ENCODE results near the gene NOXA1.

NOXA1 gene

DNA sequence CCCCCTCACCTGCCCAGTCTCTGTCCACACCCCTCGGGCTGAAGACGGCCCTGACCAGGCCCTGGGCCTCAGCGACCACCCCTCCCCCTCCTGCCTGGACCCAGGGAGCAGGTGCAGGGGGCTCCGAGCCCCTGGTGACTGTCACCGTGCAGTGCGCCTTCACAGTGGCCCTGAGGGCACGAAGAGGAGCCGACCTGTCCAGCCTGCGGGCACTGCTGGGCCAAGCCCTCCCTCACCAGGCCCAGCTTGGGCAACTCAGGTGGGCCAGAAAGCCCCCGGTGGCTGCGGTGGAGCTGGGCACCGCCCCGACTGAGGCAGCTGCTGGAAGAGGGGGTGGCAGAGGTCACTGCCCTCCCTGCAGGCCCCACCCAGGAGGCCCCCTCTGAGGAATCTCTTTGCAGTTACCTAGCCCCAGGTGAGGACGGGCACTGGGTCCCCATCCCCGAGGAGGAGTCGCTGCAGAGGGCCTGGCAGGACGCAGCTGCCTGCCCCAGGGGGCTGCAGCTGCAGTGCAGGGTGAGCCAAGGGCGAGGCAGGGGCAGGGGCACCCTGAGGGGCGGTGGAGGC is 10.2 kb downstream of the NOXA1 start:
- H3K4me1 Mint-ChIP-seq (ENCODE audit: low read depth), result no peaks in the 10 kb centered on the region
- no peaks in the 10 kb centered on the region for H3K36me3 Mint-ChIP-seq (ENCODE audit: low read depth)
- H3K9me3 Mint-ChIP-seq, result no peaks in the 10 kb centered on the region
- H3K4me3 Mint-ChIP-seq, result no peak overlapping the region
- no peak for DNase-seq (ENCODE audit: low spot score)
- no peaks in the 10 kb centered on the region for H3K27me3 Mint-ChIP-seq (ENCODE audit: low read depth)
- no peak overlapping the region for H3K27ac Mint-ChIP-seq

DNA sequence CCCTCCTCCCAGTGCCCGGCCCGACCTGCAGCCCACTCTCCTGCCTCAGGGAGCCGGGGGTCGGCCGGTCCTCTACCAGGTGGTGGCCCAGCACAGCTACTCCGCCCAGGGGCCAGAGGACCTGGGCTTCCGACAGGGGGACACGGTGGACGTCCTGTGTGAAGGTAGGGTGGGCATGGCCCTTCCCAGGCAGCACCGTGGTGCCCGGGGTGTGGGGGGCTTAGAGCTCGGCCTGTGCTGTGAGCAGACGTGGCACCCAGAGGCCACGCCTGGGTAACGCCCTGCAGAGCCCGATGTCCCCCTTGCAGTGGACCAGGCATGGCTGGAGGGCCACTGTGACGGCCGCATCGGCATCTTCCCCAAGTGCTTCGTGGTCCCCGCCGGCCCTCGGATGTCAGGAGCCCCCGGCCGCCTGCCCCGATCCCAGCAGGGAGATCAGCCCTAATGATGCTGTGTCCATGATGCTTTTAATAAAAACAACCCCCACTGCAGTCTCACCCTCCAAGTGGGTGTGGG is 10.8 kb downstream of the NOXA1 start:
- no peaks in the 10 kb centered on the region for H3K4me1 Mint-ChIP-seq (ENCODE audit: low read depth)
- H3K36me3 Mint-ChIP-seq (ENCODE audit: low read depth), result no peaks in the 10 kb centered on the region
- H3K9me3 Mint-ChIP-seq, result no peaks in the 10 kb centered on the region
- DNase-seq (ENCODE audit: low spot score), result no peak
- H3K27me3 Mint-ChIP-seq (ENCODE audit: low read depth), result no peaks in the 10 kb centered on the region
- H3K27ac Mint-ChIP-seq, result no peak overlapping the region
- H3K4me3 Mint-ChIP-seq, result no peak overlapping the region

DNA sequence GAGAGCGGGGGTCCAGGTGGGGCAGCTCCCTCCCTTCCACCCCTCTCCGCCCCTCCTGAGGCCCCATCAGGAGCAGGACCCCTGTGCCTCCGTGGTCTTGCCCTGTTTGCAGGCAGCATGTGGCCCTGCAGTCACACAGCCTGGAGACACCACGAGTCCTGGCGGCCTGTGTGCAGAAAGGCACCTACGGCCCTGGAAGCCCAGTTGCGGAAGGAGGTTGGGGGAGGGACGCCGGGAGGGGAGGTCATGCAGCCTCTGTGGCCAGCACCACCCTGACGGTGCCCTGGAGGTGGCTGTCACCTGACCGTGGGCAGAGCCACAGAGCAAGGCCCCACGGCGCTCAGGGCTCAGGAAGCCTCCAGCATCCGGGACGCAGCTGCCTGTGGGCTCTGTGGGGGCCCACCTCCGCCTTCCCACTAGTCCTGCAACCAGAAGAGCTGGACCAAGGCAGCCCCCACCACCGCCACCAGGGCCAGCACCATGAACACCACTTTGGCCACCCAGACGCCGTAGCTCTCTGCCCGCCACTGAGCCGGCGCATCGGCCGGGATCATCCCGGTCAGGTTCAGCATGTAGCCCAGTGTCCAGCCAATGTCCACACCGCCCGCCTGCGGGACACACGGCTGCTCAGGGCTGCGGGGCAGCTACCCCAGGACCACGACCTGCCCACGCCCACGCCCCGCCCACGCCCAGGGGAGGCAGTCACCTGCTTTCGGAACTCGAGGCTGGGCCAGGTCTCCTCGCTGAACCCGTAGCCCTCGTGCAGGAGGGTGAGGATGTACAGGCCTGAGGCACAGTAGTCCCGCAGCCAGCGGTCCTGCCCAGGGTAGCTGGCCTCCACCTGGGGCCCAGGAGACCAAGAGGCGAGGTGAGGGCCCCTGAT is 11.5 kb downstream of the NOXA1 start:
- Mint-ChIP-seq H3K4me3 (no peak overlapping the region), H3K36me3 (ENCODE audit: low read depth) (no peaks in the 10 kb centered on the region), H3K4me1 (ENCODE audit: low read depth) (no peaks in the 10 kb centered on the region), H3K9me3 (no peaks in the 10 kb centered on the region), H3K27ac (no peak overlapping the region), H3K27me3 (ENCODE audit: low read depth) (peaks cover 3% of the 10 kb centered on the region)
- no peak for DNase-seq (ENCODE audit: low spot score)

DNA sequence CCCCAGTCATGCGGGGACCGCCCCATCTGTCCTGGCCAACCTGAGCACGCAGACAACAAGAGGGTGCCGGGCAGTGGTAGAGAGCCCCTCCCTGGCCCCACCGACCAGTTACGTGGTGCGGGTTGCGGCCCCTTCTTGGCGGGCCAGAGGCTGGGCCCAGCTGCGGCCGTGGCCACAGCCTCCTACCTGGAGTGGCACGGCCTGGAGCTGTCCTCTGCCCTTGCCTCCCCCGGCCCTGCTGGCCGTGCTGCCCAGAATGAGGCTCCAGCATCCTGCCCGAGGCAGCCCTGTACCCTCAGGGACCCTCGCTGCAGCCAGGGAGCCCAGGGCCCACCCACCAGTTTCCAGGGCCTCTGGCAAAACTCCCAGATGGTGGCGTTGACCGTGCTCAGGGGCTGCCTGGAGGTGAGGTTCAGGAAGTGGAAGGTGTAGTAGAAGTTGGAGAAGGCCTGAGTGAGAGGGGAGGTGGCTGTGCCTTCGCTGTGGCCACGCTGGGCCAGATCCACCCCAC is 12.2 kb downstream of the NOXA1 start:
- DNase-seq (ENCODE audit: low spot score), result no peak
- Mint-ChIP-seq H3K4me1 (ENCODE audit: low read depth) (no peaks in the 10 kb centered on the region), H3K27ac (no peak overlapping the region), H3K9me3 (no peaks in the 10 kb centered on the region), H3K27me3 (ENCODE audit: low read depth) (peaks cover 3% of the 10 kb centered on the region), H3K4me3 (no peak overlapping the region), H3K36me3 (ENCODE audit: low read depth) (no peaks in the 10 kb centered on the region)

DNA sequence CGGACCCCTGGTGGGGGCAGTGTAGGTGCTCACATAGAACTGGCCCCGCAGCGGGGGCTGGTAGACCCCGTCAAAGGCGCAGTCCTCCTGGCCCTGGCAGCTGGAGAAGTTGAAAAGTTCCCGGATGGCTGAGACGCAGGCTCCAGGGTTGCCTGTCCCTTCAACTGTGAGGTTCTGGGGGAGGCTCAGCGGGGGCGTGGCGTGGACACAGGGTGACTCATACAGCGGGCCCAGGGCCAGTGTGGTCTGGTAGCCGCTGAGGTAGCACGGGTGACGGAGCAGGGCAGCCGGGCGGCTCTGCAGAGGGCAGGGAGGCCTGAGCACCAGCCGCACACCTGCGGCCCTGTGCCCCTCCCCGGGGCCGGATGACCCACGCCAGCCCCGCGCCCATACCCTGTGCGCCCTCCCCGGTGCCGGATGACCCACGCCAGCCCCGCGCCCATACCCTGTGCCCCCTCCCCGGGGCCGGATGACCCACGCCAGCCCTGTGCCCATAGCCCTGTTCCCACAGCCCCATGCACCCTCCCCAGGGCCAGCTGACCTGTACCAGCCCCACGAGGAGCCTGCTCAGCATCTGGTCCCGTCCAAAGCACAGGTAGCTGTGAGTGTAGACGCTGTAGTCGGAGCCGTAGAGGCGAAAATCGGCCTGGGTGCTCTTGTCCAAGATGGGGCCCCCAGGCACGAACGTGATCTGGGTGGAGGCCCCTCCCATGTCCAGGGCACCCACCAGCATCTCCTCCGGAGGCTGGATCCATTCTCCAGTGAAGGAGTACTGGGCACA is 13.0 kb downstream of the NOXA1 start:
- H3K27ac Mint-ChIP-seq, result no peak overlapping the region
- H3K9me3 Mint-ChIP-seq, result no peaks in the 10 kb centered on the region
- peaks cover 3% of the 10 kb centered on the region for H3K27me3 Mint-ChIP-seq (ENCODE audit: low read depth)
- no peak overlapping the region for H3K4me3 Mint-ChIP-seq
- no peak for DNase-seq (ENCODE audit: low spot score)
- no peaks in the 10 kb centered on the region for H3K36me3 Mint-ChIP-seq (ENCODE audit: low read depth)
- H3K4me1 Mint-ChIP-seq (ENCODE audit: low read depth), result no peaks in the 10 kb centered on the region

DNA sequence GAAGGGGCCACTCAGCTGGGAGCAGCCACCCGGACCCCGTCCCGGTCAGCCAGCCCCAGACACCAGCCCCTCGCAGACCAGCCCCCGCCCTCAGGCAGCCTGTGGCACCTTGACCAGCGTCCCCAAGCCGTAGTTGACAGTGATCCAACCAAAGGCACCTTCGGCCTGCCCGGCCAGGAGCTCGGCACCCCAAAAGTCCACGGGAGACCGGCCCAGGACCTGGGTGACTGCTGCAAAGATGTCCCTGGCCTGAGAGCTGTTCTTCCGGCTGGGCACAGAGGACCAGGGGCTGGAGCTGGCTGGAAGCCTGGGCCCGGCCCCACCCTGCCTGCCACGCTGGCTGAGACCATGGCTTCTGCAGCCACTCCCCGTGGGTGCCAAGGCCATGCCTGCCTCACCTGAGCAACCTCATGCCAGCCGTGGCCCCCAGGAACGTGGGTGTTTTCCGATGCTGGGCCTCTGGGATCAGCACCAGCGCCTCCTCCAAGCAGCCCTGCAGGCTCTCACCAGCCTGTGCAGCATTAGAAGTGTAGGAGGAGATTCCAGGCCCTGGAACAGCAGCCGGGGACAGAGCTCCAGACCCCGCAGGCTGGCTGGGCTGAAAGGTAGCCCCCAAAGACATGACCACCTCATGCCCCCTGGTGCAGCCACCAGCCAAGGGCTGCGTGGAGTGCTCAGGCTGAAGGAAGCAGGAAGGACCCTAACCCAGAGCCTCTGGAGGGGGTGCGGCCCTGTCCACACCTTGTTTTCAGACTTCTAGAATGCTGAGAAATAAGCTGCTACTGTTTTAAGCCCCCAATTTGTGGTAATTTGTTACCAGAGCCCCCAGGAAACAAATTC is 13.8 kb downstream of the NOXA1 start:
- H3K36me3 Mint-ChIP-seq (ENCODE audit: low read depth), result no peaks in the 10 kb centered on the region
- no peak for DNase-seq (ENCODE audit: low spot score)
- H3K4me3 Mint-ChIP-seq, result no peak overlapping the region
- peaks cover 1% of the 10 kb centered on the region for H3K4me1 Mint-ChIP-seq (ENCODE audit: low read depth)
- H3K27me3 Mint-ChIP-seq (ENCODE audit: low read depth), result peaks cover 5% of the 10 kb centered on the region
- no peak overlapping the region for H3K27ac Mint-ChIP-seq
- no peaks in the 10 kb centered on the region for H3K9me3 Mint-ChIP-seq

DNA sequence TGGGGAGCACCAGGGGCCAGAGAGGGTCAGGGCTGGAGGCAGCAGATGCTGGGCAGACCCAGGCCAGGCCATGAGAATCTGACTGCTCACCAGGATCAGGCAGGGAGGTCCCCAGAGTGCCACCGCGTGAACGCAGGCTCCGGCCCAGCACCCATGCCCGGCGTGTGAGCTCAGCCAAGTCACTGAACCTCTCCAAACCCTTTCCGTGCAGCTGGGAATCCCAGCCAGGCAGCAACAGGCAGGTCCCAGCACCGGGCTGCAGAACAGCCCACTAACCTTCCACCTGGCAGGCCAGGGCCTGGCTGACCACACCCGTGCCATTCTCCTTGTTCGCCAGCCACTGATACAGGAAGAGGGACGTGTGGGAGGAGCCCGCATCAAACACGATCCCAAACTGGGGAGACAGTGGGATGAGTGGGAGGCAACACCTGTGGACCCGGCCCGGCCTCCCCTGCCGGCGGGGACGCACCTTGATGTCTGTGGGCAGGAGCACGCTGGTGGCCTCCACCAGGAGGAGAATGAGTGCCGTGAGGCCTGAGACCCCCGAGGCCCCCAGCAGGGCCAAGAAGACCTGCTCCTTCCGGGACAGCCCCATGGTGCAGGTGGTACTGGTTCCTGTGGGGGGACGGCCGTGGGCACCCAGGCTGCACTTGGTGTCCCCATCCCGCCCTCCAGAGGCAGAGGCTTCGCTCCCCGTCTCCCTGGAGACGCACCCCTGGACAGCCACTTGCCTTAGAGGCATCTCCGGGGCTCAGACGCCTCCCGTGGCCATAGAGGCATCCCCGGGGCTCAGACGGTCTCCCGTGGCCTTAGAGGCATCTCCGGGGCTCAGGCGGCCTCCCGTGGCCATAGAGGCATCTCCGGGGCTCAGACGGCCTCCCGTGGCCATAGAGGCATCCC is 14.7 kb downstream of the NOXA1 start:
- Mint-ChIP-seq H3K36me3 (ENCODE audit: low read depth) (no peaks in the 10 kb centered on the region), H3K27ac (no peak overlapping the region)

DNA sequence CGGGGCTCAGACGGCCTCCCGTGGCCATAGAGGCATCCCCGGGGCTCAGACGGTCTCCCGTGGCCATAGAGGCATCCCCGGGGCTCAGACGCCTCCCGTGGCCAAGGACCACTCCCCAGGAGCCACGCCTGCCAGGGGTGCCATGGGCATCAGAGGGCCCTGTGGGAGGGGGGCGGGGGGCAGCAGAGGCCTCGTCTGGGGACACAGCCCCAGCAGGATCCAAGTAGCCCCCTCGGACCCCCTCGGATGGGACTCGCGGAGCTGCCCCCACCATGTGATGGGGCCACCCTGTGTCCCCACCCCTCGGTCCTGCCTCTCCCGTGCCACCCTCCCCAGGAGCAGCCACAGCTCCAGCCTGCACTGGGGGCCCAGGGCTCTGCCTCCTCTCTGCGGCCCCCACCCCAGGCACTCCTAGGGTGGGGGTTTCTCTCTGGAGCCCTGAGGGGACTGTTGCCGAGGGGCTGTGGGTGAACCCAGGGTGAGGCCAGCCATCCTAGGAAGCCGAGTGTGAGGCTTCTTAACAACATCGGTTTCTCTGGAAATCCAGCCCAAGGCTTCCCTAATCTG is 15.5 kb downstream of the NOXA1 start:
- no peaks in the 10 kb centered on the region for H3K36me3 Mint-ChIP-seq (ENCODE audit: low read depth)

More for the DNA sequence above, 14.7 kb downstream of the NOXA1 start:
- Mint-ChIP-seq H3K27me3 (ENCODE audit: low read depth) (peaks cover 9% of the 10 kb centered on the region), H3K4me3 (no peak overlapping the region), H3K4me1 (ENCODE audit: low read depth) (peaks cover 2% of the 10 kb centered on the region), H3K9me3 (no peaks in the 10 kb centered on the region)
- no peak for DNase-seq (ENCODE audit: low spot score)

DNA sequence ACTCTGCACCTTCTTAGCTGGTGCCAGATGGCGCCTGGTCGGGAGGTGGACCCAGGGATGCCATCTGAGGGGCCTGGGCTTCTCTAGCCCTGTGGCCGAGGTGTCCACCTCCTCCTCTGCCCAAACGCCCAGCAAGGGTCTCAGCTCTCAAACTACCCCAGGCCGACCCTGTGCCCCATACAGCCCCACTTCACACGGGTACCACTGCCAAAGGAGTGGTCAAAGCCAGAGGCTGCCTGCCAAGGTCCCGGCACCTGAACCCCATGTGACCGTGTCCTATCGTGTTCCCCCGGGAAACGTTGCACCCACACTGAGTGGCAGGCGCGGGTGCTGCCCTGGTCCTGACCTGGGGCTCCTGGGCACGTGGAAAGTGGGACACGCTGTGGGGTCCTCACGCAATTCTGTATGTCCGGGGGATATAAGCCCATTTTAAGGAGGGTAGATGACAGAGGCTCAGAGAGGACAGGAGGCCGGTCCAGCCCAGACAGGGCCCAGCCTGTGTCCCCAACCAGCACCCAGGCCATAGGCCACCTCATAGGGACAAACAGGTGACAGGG is 16.0 kb downstream of the NOXA1 start:
- H3K27me3 Mint-ChIP-seq (ENCODE audit: low read depth), result peaks cover 14% of the 10 kb centered on the region
- H3K4me3 Mint-ChIP-seq, result no peak overlapping the region
- no peak overlapping the region for H3K27ac Mint-ChIP-seq
- H3K4me1 Mint-ChIP-seq (ENCODE audit: low read depth), result peaks cover 2% of the 10 kb centered on the region
- DNase-seq (ENCODE audit: low spot score), result no peak
- H3K9me3 Mint-ChIP-seq, result no peaks in the 10 kb centered on the region
- no peaks in the 10 kb centered on the region for H3K36me3 Mint-ChIP-seq (ENCODE audit: low read depth)

More for the DNA sequence above, 15.5 kb downstream of the NOXA1 start:
- peaks cover 2% of the 10 kb centered on the region for H3K4me1 Mint-ChIP-seq (ENCODE audit: low read depth)
- peaks cover 12% of the 10 kb centered on the region for H3K27me3 Mint-ChIP-seq (ENCODE audit: low read depth)
- DNase-seq (ENCODE audit: low spot score), result no peak
- H3K4me3 Mint-ChIP-seq, result no peak overlapping the region
- no peaks in the 10 kb centered on the region for H3K9me3 Mint-ChIP-seq
- H3K27ac Mint-ChIP-seq, result no peak overlapping the region

DNA sequence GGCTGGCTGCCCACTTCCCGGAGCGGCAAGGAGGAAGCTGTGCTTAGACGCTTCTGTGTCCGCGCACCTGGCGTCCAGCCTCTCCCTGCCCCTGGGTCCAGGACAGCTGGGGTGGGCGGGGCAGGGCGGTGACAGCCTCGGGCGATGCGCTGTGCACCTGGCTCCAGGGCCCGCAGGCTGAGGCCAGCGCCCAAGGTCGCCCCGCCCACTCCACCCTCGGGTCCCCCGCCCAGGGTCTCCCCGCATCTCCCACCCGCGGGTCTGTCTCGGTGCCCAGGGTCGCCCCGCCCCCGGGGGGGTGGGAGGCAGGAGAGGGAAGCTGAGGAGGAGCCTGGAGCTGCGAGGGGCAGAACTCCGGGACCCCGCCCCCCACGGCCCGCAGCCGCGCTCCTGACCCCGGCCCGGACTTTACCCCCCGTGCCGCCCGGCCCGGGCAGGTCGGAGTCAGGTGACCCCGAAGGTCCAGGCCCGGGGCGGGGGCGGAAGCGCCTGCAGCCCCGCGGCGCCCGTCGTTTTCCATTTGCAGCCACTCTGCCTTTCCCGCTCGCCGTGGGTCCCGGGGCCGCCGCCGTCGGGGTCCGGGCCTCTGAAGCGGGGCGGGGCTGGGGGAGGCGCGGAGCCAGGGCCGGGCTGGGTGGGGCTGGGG is 18.2 kb downstream of the NOXA1 start, which contains the start of gene ENTPD8:
Gene ENTPD8, minus strand, starts transcription at position 69 of the 646 bp plus-strand sequence. CDS start 3,072 bp downstream, outside the sequence.
- Mint-ChIP-seq H3K27ac (no peak within 1 kb of the TSS), H3K9me3 (no peaks in the 10 kb centered on the region), H3K4me1 (ENCODE audit: low read depth) (peaks cover 9% of the 10 kb centered on the region), H3K27me3 (ENCODE audit: low read depth) (peaks cover 15% of the 10 kb centered on the region), H3K36me3 (ENCODE audit: low read depth) (no peaks in the 10 kb centered on the region), H3K4me3 (peak within 1 kb of the TSS; percentile 78)
- DNase-seq (ENCODE audit: low spot score), result no peak

DNA sequence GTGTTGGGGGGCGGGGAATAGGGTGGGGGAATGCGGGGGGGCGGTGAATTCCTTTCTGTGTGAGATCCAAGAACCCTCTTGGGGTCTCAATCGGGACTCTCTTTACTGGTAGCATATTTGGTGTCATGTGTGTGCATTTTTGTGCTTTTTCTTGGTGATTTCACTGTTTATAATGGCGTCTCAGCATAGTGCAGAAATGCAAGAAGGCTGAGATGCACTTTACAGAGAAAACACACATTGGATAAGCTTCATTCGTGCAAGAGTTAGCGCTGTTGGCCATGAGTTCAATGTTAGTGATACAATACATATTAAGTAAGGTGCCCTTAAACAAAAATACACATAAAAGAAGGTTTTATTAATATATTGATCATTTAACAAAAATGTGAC is 18.7 kb downstream of the NOXA1 start:
- Mint-ChIP-seq H3K36me3 (ENCODE audit: low read depth) (no peaks in the 10 kb centered on the region), H3K27ac (no peak overlapping the region), H3K27me3 (ENCODE audit: low read depth) (peaks cover 15% of the 10 kb centered on the region), H3K9me3 (no peaks in the 10 kb centered on the region), H3K4me3 (peak overlapping the region; percentile 78), H3K4me1 (ENCODE audit: low read depth) (peaks cover 9% of the 10 kb centered on the region)
- DNase-seq (ENCODE audit: low spot score), result no peak

All from T-helper 2 cell treated with Interferon-gamma antibody and Interleukin-4, amounts not matched to agents 5 μg/mL and 100 μg/mL, for 36 hours (primary cell).